SK-N-MC (cell line): Measurements from ENCODE around the gene MUS81.

Experiments
- EZH2 ChIP-seq: fragments of 200-600 bp; sonication (generic); IDR thresholded peaks from one replicate; pipeline ENCODE4 v1.6.1; 2017; ENCODE audit warnings: antibody characterized with exemption
- FOXP2 ChIP-seq: optimal IDR thresholded peaks from 2 replicates; pipeline ENCODE3; 2011; ENCODE audit warnings: mild to moderate bottlenecking, moderate library complexity; ENCODE audit not compliant: insufficient read depth; ENCODE audit errors: extremely low read length, control extremely low read depth
- POLR2AphosphoS5 ChIP-seq: IDR thresholded peaks from 2 replicates; pipeline ENCODE4 v1.6.1; 2012; ENCODE audit warnings: mild to moderate bottlenecking, low read depth, low read length, borderline replicate concordance

DNA sequence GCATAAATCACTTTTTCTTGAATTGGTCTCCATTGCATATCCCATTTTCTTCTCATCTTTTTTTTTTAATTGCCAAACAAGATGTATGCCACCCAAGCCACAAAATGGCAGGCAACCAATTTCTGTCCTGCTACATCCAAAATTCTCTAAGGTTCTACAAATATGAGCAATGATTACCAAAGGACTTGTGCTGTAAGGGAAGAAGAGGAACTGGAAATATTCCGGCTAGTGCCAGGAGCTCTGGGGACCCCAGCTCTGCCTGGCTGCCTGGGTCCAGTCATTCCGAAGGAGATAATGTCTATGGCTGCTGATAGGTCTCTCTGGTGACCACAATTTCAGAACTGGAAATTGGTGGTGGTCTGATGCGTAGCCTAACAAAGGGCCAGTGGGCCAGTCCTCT is 43.5 kb upstream of the MUS81 start:
- TF ChIP-seq EZH2 (no peak), POLR2AphosphoS5 (no peak), FOXP2 (no peak)
